Coronary artery (tissue), 2 donors: Measurements from ENCODE around the gene IL18RAP.

Experiments
- DNase-seq: peaks from one replicate; pipeline ENCODE4 v3.0.0-alpha.2; 2017; ENCODE audit warnings: low spot score
- H3K27ac ChIP-seq, 2 donors: fragments of 200-600 bp; sonication (generic); one replicate each; pipeline ENCODE4 v1.5.1; 2016 to 2019
- H3K4me3 ChIP-seq: fragments of 200-600 bp; sonication (generic); 2 replicates; pipeline ENCODE4 v1.5.1; 2016; ENCODE audit warnings: mild to moderate bottlenecking, moderate library complexity
- TF ChIP-seq, protein P1 (sequence below): fragments of 200-600 bp; sonication (generic); IDR thresholded peaks from one replicate; pipeline ENCODE4 v1.5.1; 2019; ENCODE audit warnings: antibody characterized with exemption

Gene IL18RAP

GRCh38 chr2:102401456-102401855, 21.5 kb upstream of the IL18RAP start:
- no peak for DNase-seq
- H3K4me3 ChIP-seq = no peak overlapping the region
- TF ChIP-seq, protein P1, sequence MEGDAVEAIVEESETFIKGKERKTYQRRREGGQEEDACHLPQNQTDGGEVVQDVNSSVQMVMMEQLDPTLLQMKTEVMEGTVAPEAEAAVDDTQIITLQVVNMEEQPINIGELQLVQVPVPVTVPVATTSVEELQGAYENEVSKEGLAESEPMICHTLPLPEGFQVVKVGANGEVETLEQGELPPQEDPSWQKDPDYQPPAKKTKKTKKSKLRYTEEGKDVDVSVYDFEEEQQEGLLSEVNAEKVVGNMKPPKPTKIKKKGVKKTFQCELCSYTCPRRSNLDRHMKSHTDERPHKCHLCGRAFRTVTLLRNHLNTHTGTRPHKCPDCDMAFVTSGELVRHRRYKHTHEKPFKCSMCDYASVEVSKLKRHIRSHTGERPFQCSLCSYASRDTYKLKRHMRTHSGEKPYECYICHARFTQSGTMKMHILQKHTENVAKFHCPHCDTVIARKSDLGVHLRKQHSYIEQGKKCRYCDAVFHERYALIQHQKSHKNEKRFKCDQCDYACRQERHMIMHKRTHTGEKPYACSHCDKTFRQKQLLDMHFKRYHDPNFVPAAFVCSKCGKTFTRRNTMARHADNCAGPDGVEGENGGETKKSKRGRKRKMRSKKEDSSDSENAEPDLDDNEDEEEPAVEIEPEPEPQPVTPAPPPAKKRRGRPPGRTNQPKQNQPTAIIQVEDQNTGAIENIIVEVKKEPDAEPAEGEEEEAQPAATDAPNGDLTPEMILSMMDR = no peak
- H3K27ac ChIP-seq = no peak overlapping the region

GRCh38 chr2:102401865-102402264, 21.1 kb upstream of the IL18RAP start:
- DNase-seq = no peak
- Histone ChIP-seq H3K27ac (no peak overlapping the region), H3K4me3 (no peak overlapping the region)
- TF ChIP-seq, protein P1 = no peak

DNA sequence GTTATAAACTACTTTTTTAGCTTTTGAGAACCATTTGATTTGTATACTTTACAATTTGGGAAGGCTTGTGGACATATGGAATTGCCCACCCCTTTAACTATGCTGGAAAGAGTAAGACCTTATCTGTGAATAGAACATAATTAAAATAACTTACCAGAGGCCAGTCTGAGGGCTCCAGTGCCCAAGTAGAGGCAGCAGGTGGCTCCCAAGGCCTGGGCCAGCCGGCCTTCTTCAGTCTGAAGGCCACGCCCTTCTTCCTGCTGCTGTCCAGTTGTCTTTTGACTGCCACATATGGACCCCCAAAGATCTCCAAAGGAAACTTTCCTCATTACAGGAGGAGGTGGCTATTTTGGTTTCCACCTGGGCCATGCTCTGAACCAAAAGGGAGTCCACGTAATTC, 12.0 kb upstream of the IL18RAP start:
- TF ChIP-seq, protein P1 = no peak
- no peak for DNase-seq
- Histone ChIP-seq H3K4me3 (no peak overlapping the region), H3K27ac (no peak overlapping the region)

DNA sequence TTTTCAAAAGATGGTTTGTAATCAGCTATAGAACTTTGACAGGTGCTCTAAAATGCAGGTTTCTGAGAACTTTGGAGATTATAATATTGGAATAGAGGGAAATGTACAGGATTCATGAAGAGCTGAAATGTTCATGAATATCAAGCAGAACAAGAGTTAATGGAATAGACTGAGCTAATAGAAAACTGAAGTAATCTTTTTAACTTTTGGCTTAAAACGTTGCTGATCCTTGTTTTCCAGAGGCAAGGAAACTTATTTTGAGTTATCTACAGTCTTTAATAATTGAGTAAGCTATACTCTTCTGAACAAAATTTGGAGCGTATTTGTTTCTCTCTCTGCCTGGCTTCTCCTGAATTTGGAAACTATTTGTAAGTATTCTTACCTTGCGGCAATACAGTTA, 10.8 kb upstream of the IL18RAP start:
- DNase-seq = no peak
- TF ChIP-seq, protein P1 = no peak
- no peak overlapping the region for H3K4me3 ChIP-seq

DNA sequence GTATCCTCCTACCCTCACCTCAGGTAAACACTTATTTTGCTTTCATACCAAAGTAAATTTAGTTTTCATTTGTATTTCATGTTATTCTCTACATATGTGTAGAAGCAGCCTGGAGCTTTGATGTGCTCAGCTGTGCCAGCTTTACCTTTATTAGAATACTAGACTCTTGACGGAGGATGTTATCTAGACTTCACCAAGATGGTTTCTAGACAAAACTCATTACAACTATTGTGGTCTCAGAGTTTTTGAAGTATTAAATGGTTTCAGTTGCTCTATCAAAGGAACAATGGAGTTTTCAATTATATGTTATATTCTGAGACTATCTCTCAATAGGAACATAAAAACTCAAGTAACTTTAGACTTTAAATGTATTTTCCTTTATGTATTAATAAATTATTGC, 5.0 kb upstream of the IL18RAP start:
- no peak for DNase-seq
- Histone ChIP-seq H3K4me3 (no peak overlapping the region), H3K27ac (no peak overlapping the region)
- TF ChIP-seq, protein P1 = no peak

More for the DNA sequence above, 10.8 kb upstream of the IL18RAP start:
- H3K27ac ChIP-seq = no peak overlapping the region

DNA sequence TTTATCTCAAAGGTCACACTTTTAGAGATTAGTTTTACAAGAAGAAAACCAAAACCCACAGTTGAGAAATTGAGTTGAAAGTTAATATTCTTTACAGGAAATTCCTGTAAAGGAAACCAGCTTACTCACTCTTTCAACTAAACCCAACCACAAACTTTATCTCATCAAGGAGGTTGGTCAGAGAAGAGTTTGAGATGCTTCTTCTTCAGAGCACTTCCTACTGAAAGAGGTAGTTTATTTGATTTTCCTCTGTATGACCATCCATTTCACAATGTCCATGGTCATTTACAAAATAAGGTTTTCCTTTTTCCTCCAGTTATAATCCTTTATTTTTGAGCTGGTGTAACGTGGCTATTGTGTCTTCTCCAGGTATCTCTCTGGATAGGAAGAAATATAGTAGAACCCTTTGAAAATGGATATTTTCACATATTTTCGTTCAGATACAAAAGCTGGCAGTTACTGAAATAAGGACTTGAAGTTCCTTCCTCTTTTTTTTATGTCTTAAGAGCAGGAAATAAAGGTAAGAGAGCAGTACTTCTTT, 4.5 kb upstream of the IL18RAP start:
- DNase-seq = no peak
- TF ChIP-seq, protein P1 = no peak
- H3K27ac ChIP-seq = no peak overlapping the region
- H3K4me3 ChIP-seq = no peak overlapping the region

- H3K4me3 ChIP-seq = no peak overlapping the region
- no peak overlapping the region for H3K27ac ChIP-seq
- no peak for DNase-seq
- TF ChIP-seq, protein P1 = no peak
These were observed 2.7 kb upstream of the IL18RAP start for GRCh38 chr2:102420290-102420689.
